Activated CD8-positive, alpha-beta T cell treated with anti-CD3 and anti-CD28 coated beads, Interleukin-2, amount 10 ng/mL, durations not matched to agents 7 days and 5 days (primary cell): Measurements from ENCODE around the gene AVL9. TPM values are rescaled to one million over a fixed set of nuclear protein-coding genes. Genes with fewer than 3 reads are reported as not detected.

Experiments
- ATAC-seq: fragments of 150-1000 bp; cut with Tn5 transposase; one replicate; pipeline ENCODE4 v1.10.0; 2021; ENCODE audit warnings: moderate library complexity
- CTCF ChIA-PET: fragments of 350-600 bp; sonication (Branson Sonifier 250); formaldehyde crosslinking; loops from one replicate; lab custom pipeline; 2021; ENCODE audit warnings: antibody characterized with exemption; lab: Charles Lee
- POLR2A ChIA-PET: fragments of 350-600 bp; sonication (Branson Sonifier 250); formaldehyde crosslinking; loops from one replicate; lab custom pipeline; 2021; ENCODE audit warnings: antibody characterized with exemption; lab: Charles Lee
- DNase-seq: peaks from one replicate; pipeline ENCODE4 v3.0.0-alpha.2; 2020
- H3K27ac Mint-ChIP-seq: one replicate; pipeline ENCODE4 v1.8.0; 2021; ENCODE audit warnings: mild to moderate bottlenecking, mixed read lengths
- H3K27me3 Mint-ChIP-seq: one replicate; pipeline ENCODE4 v1.8.0; 2021; ENCODE audit warnings: low read depth, mixed read lengths
- H3K36me3 Mint-ChIP-seq: one replicate; pipeline ENCODE4 v1.8.0; 2021; ENCODE audit warnings: low read depth, mixed read lengths
- H3K4me1 Mint-ChIP-seq: one replicate; pipeline ENCODE4 v1.8.0; 2021; ENCODE audit warnings: low read depth, mixed read lengths
- H3K4me3 Mint-ChIP-seq: one replicate; pipeline ENCODE4 v1.8.0; 2021; ENCODE audit warnings: mild to moderate bottlenecking, mixed read lengths
- H3K9me3 Mint-ChIP-seq: one replicate; pipeline ENCODE4 v1.8.0; 2022; ENCODE audit warnings: mixed read lengths; ENCODE audit not compliant: insufficient read depth
- total RNA-seq, 2 experiments: library from RNA; stranded (reverse); gene quantifications; one replicate each; pipeline ENCODE4 v1.2.3, GENCODE V29; 2021

AVL9 gene
- total RNA-seq, 2 experiments from 2014 or later = 29.6 to 30.1 TPM

DNA sequence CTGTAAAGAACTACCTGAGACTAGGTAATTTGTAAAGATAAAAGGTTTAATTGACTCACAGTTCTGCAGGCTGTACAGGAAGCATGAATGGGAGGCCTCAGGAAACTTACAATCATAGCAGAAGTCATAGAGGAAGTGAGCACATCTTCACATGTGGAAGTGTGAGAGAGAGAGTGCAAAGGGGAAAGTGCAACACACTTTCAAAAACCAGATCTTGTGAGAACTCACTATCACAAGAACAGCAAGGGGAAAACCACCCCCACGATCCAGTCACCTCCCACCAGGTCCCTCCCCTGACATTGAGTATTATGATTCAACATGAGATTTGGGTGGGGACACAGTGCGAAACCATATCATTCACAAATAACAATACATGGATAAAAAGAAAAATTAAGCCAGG is 24.5 kb downstream of the AVL9 start:
- CTCF ChIA-PET = no interaction called here

GRCh38 chr7:32522746-32523530 is 27.6 kb downstream of the AVL9 start:
- Mint-ChIP-seq H3K36me3 (peaks cover 47% of the 10 kb centered on the region), H3K4me1 (no peaks in the 10 kb centered on the region), H3K27ac (no peak overlapping the region), H3K4me3 (no peak overlapping the region), H3K27me3 (no peaks in the 10 kb centered on the region), H3K9me3 (peaks cover 27% of the 10 kb centered on the region)
- no peak for ATAC-seq
- POLR2A ChIA-PET = no interaction called here
- CTCF ChIA-PET = no interaction called here
- no peak for DNase-seq

More for the DNA sequence above, 24.5 kb downstream of the AVL9 start:
- peaks cover 33% of the 10 kb centered on the region for H3K9me3 Mint-ChIP-seq
- POLR2A ChIA-PET = interaction anchor here (1.9 kb wide), 1 partner anchor 24 kb away, joined by 4 read pairs; the partner anchor contains the start of gene AVL9
- ATAC-seq (no peak), DNase-seq (no peak)
- H3K27ac Mint-ChIP-seq = no peak overlapping the region
- H3K27me3 Mint-ChIP-seq = no peaks in the 10 kb centered on the region
- H3K4me3 Mint-ChIP-seq = no peak overlapping the region
- peaks cover 19% of the 10 kb centered on the region for H3K4me1 Mint-ChIP-seq
- peaks cover 67% of the 10 kb centered on the region for H3K36me3 Mint-ChIP-seq

GRCh38 chr7:32524631-32525030 is 29.3 kb downstream of the AVL9 start:
- peaks cover 26% of the 10 kb centered on the region for H3K9me3 Mint-ChIP-seq
- DNase-seq = no peak
- H3K4me1 Mint-ChIP-seq = no peaks in the 10 kb centered on the region
- H3K27ac Mint-ChIP-seq = no peak overlapping the region
- H3K36me3 Mint-ChIP-seq = peaks cover 38% of the 10 kb centered on the region
- H3K4me3 Mint-ChIP-seq = no peak overlapping the region
- H3K27me3 Mint-ChIP-seq = no peaks in the 10 kb centered on the region
- CTCF ChIA-PET = no interaction called here
- no peak for ATAC-seq
- POLR2A ChIA-PET = no interaction called here

DNA sequence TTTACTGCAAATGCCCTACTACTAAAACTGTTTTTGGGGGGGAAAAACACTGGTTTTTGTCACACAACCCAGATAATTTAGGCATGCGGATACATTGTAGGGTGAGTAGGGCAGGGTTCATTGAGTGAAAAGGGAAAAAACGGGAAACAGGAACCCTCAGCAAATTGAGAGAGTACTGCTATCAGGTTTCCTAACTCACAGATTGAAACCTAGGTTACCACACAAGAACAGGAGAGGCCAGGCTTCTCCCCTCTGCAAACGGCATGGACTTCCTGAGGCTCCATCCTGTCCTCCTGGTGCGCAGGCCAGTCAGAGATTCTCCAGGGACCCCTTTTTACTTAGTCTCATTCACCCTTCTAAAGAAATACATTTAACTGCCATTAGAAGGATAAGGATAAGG is 30.6 kb downstream of the AVL9 start:
- no peak for DNase-seq

GRCh38 chr7:32531402-32531801 is 36.1 kb downstream of the AVL9 start:
- ChIA-PET CTCF (no interaction called here), POLR2A (interaction anchor here (1.0 to 3.0 kb wide), 2 partner anchors 12 to 35 kb away, joined by 3 to 7 read pairs; partner anchors contain the start of gene AVL9)
- DNase-seq = no peak
- Mint-ChIP-seq H3K4me1 (peaks cover 9% of the 10 kb centered on the region), H3K9me3 (no peaks in the 10 kb centered on the region), H3K27ac (no peak overlapping the region), H3K4me3 (no peak overlapping the region), H3K27me3 (no peaks in the 10 kb centered on the region), H3K36me3 (peaks cover 16% of the 10 kb centered on the region)
- no peak for ATAC-seq

More for the DNA sequence above, 30.6 kb downstream of the AVL9 start:
- ChIA-PET POLR2A (no interaction called here), CTCF (no interaction called here)
- no peak for ATAC-seq
- H3K4me1 Mint-ChIP-seq = no peaks in the 10 kb centered on the region
- H3K36me3 Mint-ChIP-seq = peaks cover 26% of the 10 kb centered on the region
- peaks cover 14% of the 10 kb centered on the region for H3K9me3 Mint-ChIP-seq
- H3K27ac Mint-ChIP-seq = no peak overlapping the region
- H3K27me3 Mint-ChIP-seq = no peaks in the 10 kb centered on the region
- no peak overlapping the region for H3K4me3 Mint-ChIP-seq

DNA sequence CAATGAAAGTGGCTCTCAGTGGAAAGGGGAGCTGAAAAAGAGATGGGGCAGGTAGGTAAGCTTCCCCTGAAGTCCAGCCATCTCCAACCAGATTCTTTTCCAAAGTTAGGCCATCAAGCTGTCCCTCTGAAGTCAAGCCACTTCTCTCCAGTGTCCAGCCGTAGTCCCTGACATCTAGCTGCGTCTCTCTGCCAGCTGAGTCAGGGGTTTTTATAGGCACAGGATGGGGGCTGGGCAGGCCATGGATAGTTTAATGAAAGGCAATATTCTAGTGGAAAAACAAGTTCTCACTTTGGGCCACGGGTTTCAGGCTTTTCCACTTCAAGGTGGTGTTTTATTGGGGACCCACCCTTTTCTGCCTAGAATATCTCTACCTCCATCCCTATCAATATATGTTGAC is 36.8 kb downstream of the AVL9 start:
- DNase-seq (no peak), ATAC-seq (no peak)
- Mint-ChIP-seq H3K27me3 (no peaks in the 10 kb centered on the region), H3K4me3 (no peak overlapping the region), H3K36me3 (peaks cover 19% of the 10 kb centered on the region), H3K4me1 (peaks cover 9% of the 10 kb centered on the region), H3K27ac (no peak overlapping the region), H3K9me3 (no peaks in the 10 kb centered on the region)
- ChIA-PET CTCF (no interaction called here), POLR2A (interaction anchor here (3.0 kb wide), 1 partner anchor 36 kb away, joined by 7 read pairs; the partner anchor contains the start of gene AVL9)

DNA sequence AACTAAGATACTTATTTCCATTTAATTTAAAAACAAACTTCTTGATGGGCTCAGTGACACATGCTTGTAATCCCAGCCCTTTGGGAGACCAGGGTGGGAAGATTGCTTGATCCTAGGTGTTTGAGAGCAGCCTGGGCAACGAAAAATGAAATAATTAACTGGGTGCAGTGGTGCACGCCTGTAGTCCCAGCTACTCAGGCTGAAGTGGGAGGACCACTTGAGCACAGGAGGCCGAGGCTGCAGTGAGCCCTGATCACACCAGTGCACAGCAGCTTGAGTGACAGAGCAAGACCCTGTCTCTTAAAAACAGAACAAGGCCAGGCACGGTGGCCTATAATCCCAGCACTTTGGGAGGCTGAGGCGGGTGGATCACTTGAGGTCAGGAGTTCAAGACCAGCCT is 37.4 kb downstream of the AVL9 start:
- ATAC-seq = no peak
- Mint-ChIP-seq H3K27me3 (no peaks in the 10 kb centered on the region), H3K36me3 (peaks cover 19% of the 10 kb centered on the region), H3K4me1 (peaks cover 9% of the 10 kb centered on the region), H3K9me3 (no peaks in the 10 kb centered on the region), H3K27ac (no peak overlapping the region), H3K4me3 (no peak overlapping the region)
- ChIA-PET CTCF (no interaction called here), POLR2A (interaction anchor here (3.0 kb wide), 1 partner anchor 37 kb away, joined by 7 read pairs; the partner anchor contains the start of gene AVL9)
- no peak for DNase-seq

GRCh38 chr7:32533276-32534029 is 38.2 kb downstream of the AVL9 start:
- Mint-ChIP-seq H3K27ac (no peak overlapping the region), H3K4me1 (peaks cover 9% of the 10 kb centered on the region), H3K9me3 (no peaks in the 10 kb centered on the region), H3K27me3 (no peaks in the 10 kb centered on the region), H3K4me3 (no peak overlapping the region), H3K36me3 (peaks cover 19% of the 10 kb centered on the region)
- no peak for ATAC-seq
- ChIA-PET POLR2A (interaction anchor here (3.0 kb wide), 1 partner anchor 37 kb away, joined by 7 read pairs; the partner anchor contains the start of gene AVL9), CTCF (no interaction called here)
- no peak for DNase-seq

GRCh38 chr7:32535162-32535702 is 39.9 kb downstream of the AVL9 start:
- Mint-ChIP-seq H3K27me3 (no peaks in the 10 kb centered on the region), H3K4me3 (no peak overlapping the region), H3K36me3 (peaks cover 28% of the 10 kb centered on the region), H3K9me3 (no peaks in the 10 kb centered on the region), H3K27ac (no peak overlapping the region), H3K4me1 (peaks cover 13% of the 10 kb centered on the region)
- ATAC-seq = no peak
- POLR2A ChIA-PET = interaction anchor here (1.0 kb wide), 1 partner anchor 40 kb away, joined by 4 read pairs; the partner anchor contains the start of gene AVL9
- DNase-seq = no peak
- CTCF ChIA-PET = no interaction called here

GRCh38 chr7:32536016-32536415 is 40.7 kb downstream of the AVL9 start:
- peaks cover 17% of the 10 kb centered on the region for H3K4me1 Mint-ChIP-seq
- H3K36me3 Mint-ChIP-seq = peaks cover 28% of the 10 kb centered on the region
- no peaks in the 10 kb centered on the region for H3K9me3 Mint-ChIP-seq
- H3K27me3 Mint-ChIP-seq = no peaks in the 10 kb centered on the region
- CTCF ChIA-PET = no interaction called here
- DNase-seq (no peak), ATAC-seq (no peak)
- POLR2A ChIA-PET = no interaction called here
- H3K27ac Mint-ChIP-seq = no peak overlapping the region
- H3K4me3 Mint-ChIP-seq = no peak overlapping the region

- H3K4me1 Mint-ChIP-seq = peaks cover 17% of the 10 kb centered on the region
- peaks cover 28% of the 10 kb centered on the region for H3K36me3 Mint-ChIP-seq
- no peaks in the 10 kb centered on the region for H3K9me3 Mint-ChIP-seq
- CTCF ChIA-PET = no interaction called here
- POLR2A ChIA-PET = interaction anchor here (1.5 kb wide), 1 partner anchor 41 kb away, joined by 4 read pairs; the partner anchor contains the start of gene AVL9
- no peak overlapping the region for H3K27ac Mint-ChIP-seq
- H3K27me3 Mint-ChIP-seq = no peaks in the 10 kb centered on the region
- no peak for ATAC-seq
- H3K4me3 Mint-ChIP-seq = no peak overlapping the region
- DNase-seq = no peak
Measured at GRCh38 chr7:32536585-32536984, 41.3 kb downstream of the AVL9 start.
